ENCODE results near the gene TIAM1.

Gene TIAM1

DNA sequence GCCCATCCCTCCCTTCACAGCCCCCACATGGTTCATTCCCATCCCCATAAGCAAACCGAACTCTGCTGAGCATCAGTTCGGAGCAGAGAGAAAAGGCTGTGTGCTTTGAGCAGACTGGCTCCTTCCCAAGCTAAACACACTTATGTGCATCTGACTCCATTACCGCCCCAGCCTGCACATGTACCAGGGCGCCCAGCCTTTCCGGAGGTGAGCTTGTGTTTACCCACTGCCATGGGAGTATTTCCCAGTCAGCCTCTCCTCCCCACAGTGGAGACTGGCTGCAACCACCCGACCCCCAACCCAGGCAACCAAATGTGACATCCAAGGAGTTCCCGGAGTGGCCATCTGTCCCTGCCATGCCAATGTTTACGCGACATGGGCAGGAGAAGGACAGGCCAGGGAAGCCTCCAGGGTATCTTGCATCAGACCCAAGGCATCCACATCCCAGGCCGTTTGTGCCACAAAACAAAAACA is 9.4 kb downstream of the TIAM1 start:
- H3K4me3 ChIP-seq (ENCODE audit: low read length in 2 of 2): no peak overlapping the region
- H2AK5ac ChIP-seq (ENCODE audit: low read depth, low read length): no peak overlapping the region
- no CpG with 5 or more reads among the region's 10 CpGs for WGBS, 2 donors (ENCODE audit: extremely low coverage in 2 of 2, insufficient read length in 2 of 2, insufficient replicate concordance in 1 of 2)

DNA sequence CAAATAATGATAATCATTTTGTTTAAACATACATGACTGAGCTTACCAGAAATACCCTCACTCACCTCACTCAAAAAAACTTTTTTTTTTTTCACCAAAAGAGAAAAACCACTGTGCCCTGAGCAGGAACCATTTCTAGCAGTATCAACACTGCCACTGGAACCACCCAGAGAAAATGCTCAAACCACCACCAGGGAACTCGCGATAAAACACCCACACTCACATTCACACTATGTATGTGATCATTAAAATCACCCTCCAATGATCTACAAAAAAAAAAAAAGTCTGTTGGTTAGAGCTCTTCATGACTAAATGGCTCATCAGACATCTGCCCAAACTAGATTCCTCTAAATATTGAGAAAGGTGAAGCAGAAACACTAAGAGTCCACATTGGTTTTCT is 11.5 kb downstream of the TIAM1 start:
- H3K4me1 ChIP-seq (ENCODE audit: control insufficient read depth in 2 of 2, insufficient read depth in 1 of 2, low read depth in 1 of 2, low read length in 2 of 2): no peaks in the 10 kb centered on the region
- H3K79me1 ChIP-seq (ENCODE audit: low read depth, low read length): no peaks in the 10 kb centered on the region
- no peak overlapping the region for H4K8ac ChIP-seq (ENCODE audit: low read depth, low read length)
- no peak overlapping the region for H2AFZ ChIP-seq (ENCODE audit: low read length)
- H3K27me3 ChIP-seq (ENCODE audit: control insufficient read depth in 3 of 3, insufficient read depth in 3 of 3, low read depth in 1 of 3, low read length in 3 of 3): no peaks in the 10 kb centered on the region
- H3K4me2 ChIP-seq (ENCODE audit: insufficient read depth, low read length, poor library complexity, severe bottlenecking): no peak overlapping the region
- no peak overlapping the region for H2AK5ac ChIP-seq (ENCODE audit: low read depth, low read length)
- no peak overlapping the region for H2BK12ac ChIP-seq (ENCODE audit: low read length)
- no peak overlapping the region for H3K4me3 ChIP-seq (ENCODE audit: low read length in 2 of 2)
- H3K27ac ChIP-seq (replicated peaks; ENCODE audit: low read length): no peak overlapping the region
- no peak overlapping the region for H3K23ac ChIP-seq (ENCODE audit: low read depth, low read length, poor library complexity)
- H3K4ac ChIP-seq (ENCODE audit: low read length): no peak overlapping the region
- peaks cover 7 to 20% of the 10 kb centered on the region in 2 donors for H3K9me3 ChIP-seq (replicated peaks in 1 of 2; ENCODE audit: control insufficient read depth in 2 of 2, insufficient read depth in 1 of 2, low read depth in 1 of 2, low read length in 2 of 2)
- no CpG with 5 or more reads among the region's 2 CpGs for WGBS, 2 donors (ENCODE audit: extremely low coverage in 2 of 2, insufficient read length in 2 of 2, insufficient replicate concordance in 1 of 2)
- no peak overlapping the region for H4K91ac ChIP-seq (ENCODE audit: low read depth, low read length, poor library complexity)
- H3K9ac ChIP-seq (ENCODE audit: low read depth, low read length, poor library complexity): no peak overlapping the region
- no peak overlapping the region for H3K14ac ChIP-seq (ENCODE audit: low read length)
- no peak overlapping the region for H2BK15ac ChIP-seq (ENCODE audit: low read length)
- no peak overlapping the region for H2BK120ac ChIP-seq (ENCODE audit: low read depth, low read length)
- peaks cover 9 to 25% of the 10 kb centered on the region in 2 donors for H3K36me3 ChIP-seq (replicated peaks in 1 of 2; ENCODE audit: control insufficient read depth in 2 of 2, insufficient read depth in 2 of 2, low read length in 2 of 2)
- H3K18ac ChIP-seq (ENCODE audit: low read length): no peak overlapping the region
- no peak overlapping the region for H2BK5ac ChIP-seq (ENCODE audit: low read length)
- DNase-seq (ENCODE audit: low spot score): no peak

More for the DNA sequence above, 9.4 kb downstream of the TIAM1 start:
- H3K23ac ChIP-seq (ENCODE audit: low read depth, low read length, poor library complexity): no peak overlapping the region
- no peaks in the 10 kb centered on the region for H3K79me1 ChIP-seq (ENCODE audit: low read depth, low read length)
- no peak overlapping the region for H4K8ac ChIP-seq (ENCODE audit: low read depth, low read length)
- no peak overlapping the region for H3K18ac ChIP-seq (ENCODE audit: low read length)
- H4K91ac ChIP-seq (ENCODE audit: low read depth, low read length, poor library complexity): no peak overlapping the region
- peaks cover 4 to 13% of the 10 kb centered on the region in 2 donors for H3K9me3 ChIP-seq (replicated peaks in 1 of 2; ENCODE audit: control insufficient read depth in 2 of 2, insufficient read depth in 1 of 2, low read depth in 1 of 2, low read length in 2 of 2)
- peaks cover 11 to 15% of the 10 kb centered on the region in 2 donors for H3K4me1 ChIP-seq (ENCODE audit: control insufficient read depth in 2 of 2, insufficient read depth in 1 of 2, low read depth in 1 of 2, low read length in 2 of 2)
- H3K4ac ChIP-seq (ENCODE audit: low read length): no peak overlapping the region
- peaks cover 5 to 23% of the 10 kb centered on the region in 2 donors for H3K36me3 ChIP-seq (replicated peaks in 1 of 2; ENCODE audit: control insufficient read depth in 2 of 2, insufficient read depth in 2 of 2, low read length in 2 of 2)
- H2BK5ac ChIP-seq (ENCODE audit: low read length): no peak overlapping the region
- no peak for DNase-seq (ENCODE audit: low spot score)
- H3K9ac ChIP-seq (ENCODE audit: low read depth, low read length, poor library complexity): no peak overlapping the region
- H2BK120ac ChIP-seq (ENCODE audit: low read depth, low read length): no peak overlapping the region
- no peak overlapping the region for H2BK15ac ChIP-seq (ENCODE audit: low read length)
- H3K27me3 ChIP-seq (ENCODE audit: control insufficient read depth in 3 of 3, insufficient read depth in 3 of 3, low read depth in 1 of 3, low read length in 3 of 3): no peaks in the 10 kb centered on the region
- H3K4me2 ChIP-seq (ENCODE audit: insufficient read depth, low read length, poor library complexity, severe bottlenecking): no peak overlapping the region
- H2BK12ac ChIP-seq (ENCODE audit: low read length): no peak overlapping the region
- H2AFZ ChIP-seq (ENCODE audit: low read length): no peak overlapping the region
- no peak overlapping the region for H3K14ac ChIP-seq (ENCODE audit: low read length)
- H3K27ac ChIP-seq (replicated peaks; ENCODE audit: low read length): no peak overlapping the region

DNA sequence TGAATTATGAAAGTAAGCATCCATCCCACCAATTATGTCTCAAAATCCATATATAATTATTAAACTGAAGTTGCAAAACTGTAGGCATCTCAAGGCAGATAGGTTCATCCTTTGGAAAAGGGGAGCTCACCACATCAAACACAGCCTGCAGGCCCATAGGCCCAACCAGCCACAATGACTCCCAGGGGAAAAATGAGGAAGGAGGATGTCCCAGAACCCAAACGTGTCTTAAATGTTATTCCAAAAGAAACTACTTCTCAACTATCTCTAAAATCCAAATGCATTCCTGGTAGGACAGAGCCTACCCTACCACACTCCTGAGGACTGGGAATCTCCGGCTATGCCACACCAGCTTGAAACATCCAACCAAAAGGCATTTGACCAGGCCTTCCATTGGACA is 12.8 kb downstream of the TIAM1 start:
- no peak overlapping the region for H3K4ac ChIP-seq (ENCODE audit: low read length)
- H2BK120ac ChIP-seq (ENCODE audit: low read depth, low read length): no peak overlapping the region
- H3K14ac ChIP-seq (ENCODE audit: low read length): no peak overlapping the region
- no peak overlapping the region for H3K23ac ChIP-seq (ENCODE audit: low read depth, low read length, poor library complexity)
- no peak overlapping the region for H3K18ac ChIP-seq (ENCODE audit: low read length)
- H4K8ac ChIP-seq (ENCODE audit: low read depth, low read length): no peak overlapping the region
- H3K27me3 ChIP-seq (ENCODE audit: control insufficient read depth in 3 of 3, insufficient read depth in 3 of 3, low read depth in 1 of 3, low read length in 3 of 3): no peaks in the 10 kb centered on the region
- no peaks in the 10 kb centered on the region for H3K4me1 ChIP-seq (ENCODE audit: control insufficient read depth in 2 of 2, insufficient read depth in 1 of 2, low read depth in 1 of 2, low read length in 2 of 2)
- no peak overlapping the region for H2AK5ac ChIP-seq (ENCODE audit: low read depth, low read length)
- peaks cover 7 to 21% of the 10 kb centered on the region in 2 donors for H3K9me3 ChIP-seq (replicated peaks in 1 of 2; ENCODE audit: control insufficient read depth in 2 of 2, insufficient read depth in 1 of 2, low read depth in 1 of 2, low read length in 2 of 2)
- no peak overlapping the region for H2BK12ac ChIP-seq (ENCODE audit: low read length)
- H2AFZ ChIP-seq (ENCODE audit: low read length): no peak overlapping the region
- WGBS, 2 donors (ENCODE audit: extremely low coverage in 2 of 2, insufficient read length in 2 of 2, insufficient replicate concordance in 1 of 2): no CpG with 5 or more reads among the region's 2 CpGs
- no peak overlapping the region for H4K91ac ChIP-seq (ENCODE audit: low read depth, low read length, poor library complexity)
- no peak overlapping the region for H3K4me2 ChIP-seq (ENCODE audit: insufficient read depth, low read length, poor library complexity, severe bottlenecking)
- DNase-seq (ENCODE audit: low spot score): no peak
- no peak overlapping the region for H2BK5ac ChIP-seq (ENCODE audit: low read length)
- H2BK15ac ChIP-seq (ENCODE audit: low read length): no peak overlapping the region
- H3K36me3 ChIP-seq (replicated peaks in 1 of 2; ENCODE audit: control insufficient read depth in 2 of 2, insufficient read depth in 2 of 2, low read length in 2 of 2): peaks cover 9 to 25% of the 10 kb centered on the region in 2 donors
- no peak overlapping the region for H3K9ac ChIP-seq (ENCODE audit: low read depth, low read length, poor library complexity)
- no peak overlapping the region for H3K27ac ChIP-seq (replicated peaks; ENCODE audit: low read length)
- H3K4me3 ChIP-seq (ENCODE audit: low read length in 2 of 2): no peak overlapping the region
- H3K79me1 ChIP-seq (ENCODE audit: low read depth, low read length): no peaks in the 10 kb centered on the region

DNA sequence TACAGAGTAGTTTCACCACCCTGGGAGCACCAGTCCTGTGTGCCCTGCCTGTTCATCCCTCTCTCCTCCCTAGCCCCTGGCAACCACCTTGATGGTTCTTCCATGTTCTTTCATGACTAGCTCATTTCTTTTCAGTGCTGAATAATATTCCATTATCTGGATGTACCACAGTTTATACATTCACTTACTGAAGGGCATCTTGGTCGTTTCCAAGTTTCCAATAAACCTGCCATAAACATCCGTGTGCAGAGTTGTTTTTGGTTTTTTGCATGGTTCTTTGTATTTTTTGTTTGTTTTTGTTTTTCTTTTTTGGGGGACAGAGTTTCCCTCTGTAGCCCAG is 13.9 kb downstream of the TIAM1 start:
- Histone ChIP-seq H2AK5ac (ENCODE audit: low read depth, low read length) (no peak overlapping the region), H2BK15ac (ENCODE audit: low read length) (no peak overlapping the region), H3K23ac (ENCODE audit: low read depth, low read length, poor library complexity) (no peak overlapping the region), H3K4me1 (ENCODE audit: control insufficient read depth in 2 of 2, insufficient read depth in 1 of 2, low read depth in 1 of 2, low read length in 2 of 2) (no peaks in the 10 kb centered on the region), H3K36me3 (replicated peaks in 1 of 2; ENCODE audit: control insufficient read depth in 2 of 2, insufficient read depth in 2 of 2, low read length in 2 of 2) (peaks cover 6 to 20% of the 10 kb centered on the region in 2 donors), H3K27me3 (ENCODE audit: control insufficient read depth in 3 of 3, insufficient read depth in 3 of 3, low read depth in 1 of 3, low read length in 3 of 3) (no peaks in the 10 kb centered on the region), H4K8ac (ENCODE audit: low read depth, low read length) (no peak overlapping the region), H3K9me3 (replicated peaks in 1 of 2; ENCODE audit: control insufficient read depth in 2 of 2, insufficient read depth in 1 of 2, low read depth in 1 of 2, low read length in 2 of 2) (peaks cover 7 to 21% of the 10 kb centered on the region in 2 donors), H2BK12ac (ENCODE audit: low read length) (no peak overlapping the region), H3K18ac (ENCODE audit: low read length) (no peak overlapping the region), H3K4ac (ENCODE audit: low read length) (no peak overlapping the region), H3K9ac (ENCODE audit: low read depth, low read length, poor library complexity) (no peak overlapping the region), H2BK120ac (ENCODE audit: low read depth, low read length) (no peak overlapping the region), H4K91ac (ENCODE audit: low read depth, low read length, poor library complexity) (no peak overlapping the region), H3K27ac (replicated peaks; ENCODE audit: low read length) (no peak overlapping the region), H3K79me1 (ENCODE audit: low read depth, low read length) (no peaks in the 10 kb centered on the region), H2BK5ac (ENCODE audit: low read length) (no peak overlapping the region), H3K4me2 (ENCODE audit: insufficient read depth, low read length, poor library complexity, severe bottlenecking) (no peak overlapping the region), H3K14ac (ENCODE audit: low read length) (no peak overlapping the region), H2AFZ (ENCODE audit: low read length) (no peak overlapping the region), H3K4me3 (ENCODE audit: low read length in 2 of 2) (no peak overlapping the region)
- WGBS, 2 donors (ENCODE audit: extremely low coverage in 2 of 2, insufficient read length in 2 of 2, insufficient replicate concordance in 1 of 2): no CpG with 5 or more reads among the region's 2 CpGs
- DNase-seq (ENCODE audit: low spot score): no peak
